Urinary bladder (tissue), 4 donors: ENCODE results near the gene HSPA12A. TPM values are rescaled to one million over a fixed set of nuclear protein-coding genes. Genes with fewer than 3 reads are reported as not detected.
A peak's percentile ranks its signal among the peaks of the same experiment; 100 is the strongest.

Experiments used
- DNase-seq: peaks from one replicate; pipeline ENCODE4 v3.0.0-alpha.2; 2015; ENCODE audit errors: extremely low spot score
- H3K27ac ChIP-seq: one replicate; pipeline ENCODE4 v1.5.1; 2013; ENCODE audit warnings: low read depth, mild to moderate bottlenecking, moderate library complexity
- H3K36me3 ChIP-seq: one replicate; pipeline ENCODE4 v1.6.1; 2013; ENCODE audit warnings: mild to moderate bottlenecking, moderate library complexity; ENCODE audit not compliant: insufficient read depth
- H3K4me1 ChIP-seq: one replicate; pipeline ENCODE4 v1.6.1; 2013; ENCODE audit warnings: mild to moderate bottlenecking, moderate library complexity; ENCODE audit not compliant: insufficient read depth
- H3K4me3 ChIP-seq: one replicate; pipeline ENCODE4 v1.5.1; 2013; ENCODE audit warnings: low read depth, low read length
- WGBS: extraction: QIAGEN DNeasy Blood & Tissue Kit; methylation state at CpG from one replicate; pipeline ENCODE4 v1.1.7; 2013; 5-methylcytosine and 5-hydroxymethylcytosine counted together
- polyA plus RNA-seq: library from polyadenylated mRNA; stranded (reverse); fragments of 200-250 nt; gene quantifications from one replicate; pipeline ENCODE4 v1.2.3, GENCODE V29; 2013
- total RNA-seq: library from RNA; depleted of rRNA; stranded (reverse); fragments of >200 nt; gene quantifications from one replicate; pipeline ENCODE4 v1.2.3, GENCODE V29; 2014
- donor health status: healthy with polysubstance abuse.
- donor health status: healthy.

HSPA12A gene
- total and polyA plus RNA-seq, 2 donors: 9.1 to 24.4 TPM

- Histone ChIP-seq H3K4me3 (peak overlapping the region; percentile 71), H3K4me1 (no peaks in the 10 kb centered on the region), H3K36me3 (no peaks in the 10 kb centered on the region), H3K27ac (no peak overlapping the region)
- WGBS: 47% methylated on average over 24 of the region's 24 CpGs
- no peak for DNase-seq
Measured at GRCh38 chr10:116743266-116744064, 1.1 kb upstream of the HSPA12A start.

GRCh38 chr10:116741391-116742351 is 695 bp downstream of the HSPA12A start:
- Histone ChIP-seq H3K27ac (peak overlapping the region; percentile 52), H3K4me1 (no peaks in the 10 kb centered on the region), H3K4me3 (peak overlapping the region; percentile 71), H3K36me3 (no peaks in the 10 kb centered on the region)
- DNase-seq: no peak
- WGBS: under 1% methylated on average over 93 of the region's 93 CpGs

DNA sequence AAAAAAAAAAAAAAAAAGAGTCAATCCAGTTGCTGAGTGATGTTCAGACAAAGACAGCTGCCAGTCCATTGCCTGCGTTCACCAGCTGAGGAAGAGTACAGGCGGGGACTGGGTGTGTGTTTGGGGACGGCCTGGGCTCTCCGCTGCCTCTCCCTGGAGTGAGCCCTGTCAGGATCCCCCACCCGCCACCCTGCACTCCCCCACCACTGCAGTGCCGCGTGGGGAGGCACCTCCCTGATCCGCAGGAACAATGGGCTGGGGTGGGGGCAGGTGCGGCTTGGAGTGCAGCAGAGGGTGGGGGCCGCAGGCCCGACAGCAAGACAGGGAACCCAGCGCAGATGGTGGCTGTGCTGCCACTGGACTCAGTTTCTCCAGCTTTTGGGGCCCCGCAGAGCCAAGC is 1.4 kb downstream of the HSPA12A start:
- no peak for DNase-seq
- WGBS: 37% methylated on average over 13 of the region's 13 CpGs
- no peak overlapping the region for H3K27ac ChIP-seq

DNA sequence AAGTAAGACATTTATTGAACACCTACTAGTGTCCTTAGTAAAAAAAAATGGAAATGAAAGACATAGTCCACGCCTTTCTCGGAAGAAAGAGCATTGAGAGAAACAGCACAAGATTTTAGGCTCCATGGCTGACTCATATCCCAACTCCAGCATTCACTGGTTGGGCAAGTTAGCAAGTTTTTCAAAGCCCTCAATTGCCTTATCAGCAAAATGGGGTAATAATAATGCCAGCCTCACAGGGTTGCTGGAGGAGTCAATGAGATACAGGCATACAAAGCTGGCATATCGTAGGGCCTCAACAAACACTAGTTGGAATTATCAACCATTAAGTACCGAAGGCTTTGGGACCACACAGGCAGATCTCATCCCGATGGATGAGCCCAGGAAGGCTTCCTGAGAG is 4.0 kb downstream of the HSPA12A start:
- Histone ChIP-seq H3K27ac (no peak overlapping the region), H3K4me1 (no peaks in the 10 kb centered on the region), H3K36me3 (no peaks in the 10 kb centered on the region), H3K4me3 (no peak overlapping the region)
- 95% methylated on average over 5 of the region's 5 CpGs for WGBS
- no peak for DNase-seq

More for the DNA sequence above, 1.4 kb downstream of the HSPA12A start:
- no peaks in the 10 kb centered on the region for H3K36me3 ChIP-seq
- no peaks in the 10 kb centered on the region for H3K4me1 ChIP-seq
- peak overlapping the region; percentile 71 for H3K4me3 ChIP-seq

DNA sequence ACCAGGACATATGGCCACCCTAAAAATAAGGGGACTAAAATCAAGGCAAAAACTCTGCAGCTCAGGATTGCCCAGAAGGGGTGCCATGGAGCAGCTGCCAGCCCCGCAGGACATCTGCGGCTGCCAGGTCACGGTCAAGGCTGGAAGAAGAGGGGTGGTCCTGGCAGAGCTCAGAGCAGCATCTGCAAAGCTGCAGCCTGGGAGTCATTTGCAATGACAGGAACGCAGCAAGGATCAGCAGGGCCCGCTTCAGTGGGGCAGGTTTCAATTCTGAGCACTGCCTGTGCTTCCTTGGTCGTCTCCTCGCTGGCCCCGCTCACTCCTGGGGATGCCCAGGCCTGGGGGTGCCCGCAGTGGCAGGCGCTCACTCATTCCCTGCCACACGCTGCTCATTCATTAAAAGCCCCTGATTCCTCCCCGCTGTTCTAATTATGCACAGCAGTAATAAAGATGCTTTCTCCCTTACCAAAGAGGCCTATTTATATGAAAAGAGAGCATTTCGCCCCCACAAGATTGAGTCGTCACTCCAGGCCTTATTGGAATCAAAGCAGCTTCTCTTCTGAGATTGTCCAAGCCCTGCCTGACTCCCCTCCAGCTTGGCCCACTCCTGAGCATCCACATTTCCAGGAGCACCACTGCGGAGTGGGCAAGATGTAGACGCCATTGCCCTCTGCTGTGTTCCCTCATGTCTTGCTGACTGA is 4.6 kb downstream of the HSPA12A start:
- H3K4me3 ChIP-seq: no peak overlapping the region
- 82% methylated on average over 16 of the region's 16 CpGs for WGBS
- no peaks in the 10 kb centered on the region for H3K4me1 ChIP-seq
- H3K27ac ChIP-seq: no peak overlapping the region
- no peaks in the 10 kb centered on the region for H3K36me3 ChIP-seq
- no peak for DNase-seq

DNA sequence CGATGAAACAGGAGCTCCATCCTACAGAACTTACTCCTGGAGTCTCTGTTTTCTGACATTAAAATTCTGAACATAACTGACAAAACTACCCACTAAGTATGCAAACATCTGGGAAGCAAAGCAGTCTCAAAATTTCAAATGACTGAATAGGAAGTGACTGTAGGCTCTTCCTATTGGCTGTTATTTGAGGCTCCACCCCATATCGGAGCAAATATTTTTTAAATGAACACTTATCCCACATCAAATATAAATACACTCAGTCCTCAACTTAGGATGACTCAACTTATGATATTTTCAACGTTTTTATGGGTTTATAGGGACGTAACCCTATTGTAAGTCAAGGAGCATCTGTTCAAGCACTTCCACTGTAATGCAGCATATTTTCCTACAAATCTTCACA is 8.8 kb downstream of the HSPA12A start:
- DNase-seq: no peak
- Histone ChIP-seq H3K27ac (no peak overlapping the region), H3K36me3 (no peaks in the 10 kb centered on the region), H3K4me1 (no peaks in the 10 kb centered on the region), H3K4me3 (no peak overlapping the region)
- WGBS: 55% methylated on average over 4 of the region's 4 CpGs

GRCh38 chr10:116732573-116732972 is 9.8 kb downstream of the HSPA12A start:
- DNase-seq: no peak
- no peaks in the 10 kb centered on the region for H3K4me1 ChIP-seq
- H3K27ac ChIP-seq: no peak overlapping the region
- no peaks in the 10 kb centered on the region for H3K36me3 ChIP-seq
- H3K4me3 ChIP-seq: no peak overlapping the region
- 80% methylated on average over 8 of the region's 8 CpGs for WGBS

GRCh38 chr10:116730464-116731260 is 11.7 kb downstream of the HSPA12A start:
- 87% methylated on average over 14 of the region's 14 CpGs for WGBS
- DNase-seq: no peak
- no peak overlapping the region for H3K27ac ChIP-seq
- no peak overlapping the region for H3K4me3 ChIP-seq
- H3K4me1 ChIP-seq: no peaks in the 10 kb centered on the region
- H3K36me3 ChIP-seq: no peaks in the 10 kb centered on the region

DNA sequence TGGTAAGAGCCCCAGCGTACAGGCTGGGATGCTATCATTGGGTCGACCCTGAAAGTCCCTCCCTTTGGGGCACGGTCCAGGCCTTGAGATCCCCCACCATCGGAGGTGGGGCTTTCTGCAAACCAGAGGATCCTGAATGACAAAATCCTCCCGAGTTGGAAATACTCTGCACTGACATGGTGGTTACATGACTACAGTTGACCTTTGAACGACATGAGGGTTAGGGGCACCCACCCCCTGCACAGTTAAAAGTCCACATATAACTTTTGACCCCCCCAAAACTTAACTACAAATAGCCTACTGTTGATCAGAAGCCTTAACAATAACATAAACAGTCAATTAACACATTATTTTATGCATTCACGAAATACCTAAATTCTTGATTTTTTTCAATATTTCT is 13.1 kb downstream of the HSPA12A start:
- no peaks in the 10 kb centered on the region for H3K36me3 ChIP-seq
- 92% methylated on average over 7 of the region's 7 CpGs for WGBS
- H3K4me3 ChIP-seq: no peak overlapping the region
- H3K27ac ChIP-seq: no peak overlapping the region
- H3K4me1 ChIP-seq: no peaks in the 10 kb centered on the region
- DNase-seq: no peak

DNA sequence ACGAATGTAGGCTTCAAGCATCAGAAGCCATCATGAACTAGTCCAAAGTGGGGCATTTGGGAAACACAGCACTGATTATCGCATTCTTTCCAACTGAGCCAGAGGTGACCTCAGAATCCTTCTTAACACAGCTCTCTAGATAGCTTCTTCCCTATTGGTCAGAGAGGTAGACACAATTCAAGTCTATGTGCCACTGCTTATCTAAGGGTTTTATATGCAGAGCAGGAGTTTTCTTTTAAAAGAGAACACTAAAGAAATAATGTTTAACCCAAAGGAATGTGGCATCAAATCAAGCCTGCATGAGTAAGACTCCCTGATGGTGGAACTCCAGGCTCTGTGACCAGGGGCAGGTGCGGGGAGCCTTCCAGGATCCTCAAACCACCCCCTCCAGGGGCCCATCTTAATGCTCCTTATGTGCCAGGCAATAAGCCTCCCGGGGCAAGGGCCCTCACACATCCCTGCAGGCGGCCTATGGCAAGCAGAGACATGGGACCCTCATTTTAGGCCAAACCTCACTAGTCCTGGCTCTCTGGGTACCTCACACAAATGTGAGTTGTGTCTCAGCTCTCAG is 13.8 kb downstream of the HSPA12A start:
- 77% methylated on average over 5 of the region's 5 CpGs for WGBS
- H3K4me3 ChIP-seq: no peak overlapping the region
- H3K36me3 ChIP-seq: no peaks in the 10 kb centered on the region
- H3K4me1 ChIP-seq: no peaks in the 10 kb centered on the region
- DNase-seq: no peak
- H3K27ac ChIP-seq: no peak overlapping the region

- Histone ChIP-seq H3K4me1 (no peaks in the 10 kb centered on the region), H3K4me3 (no peak overlapping the region), H3K27ac (no peak overlapping the region), H3K36me3 (no peaks in the 10 kb centered on the region)
- no peak for DNase-seq
- 91% methylated on average over 15 of the region's 15 CpGs for WGBS
Measured at GRCh38 chr10:116723428-116724281, 18.7 kb downstream of the HSPA12A start.
